Heart right ventricle (tissue), 16 donors: ENCODE data around the gene CC2D1A. TPM values are rescaled to one million over a fixed set of nuclear protein-coding genes. Genes with fewer than 3 reads are reported as not detected.
"Not testable (repeated sequence)": the region's sequence is repeated elsewhere in the genome, so short reads cannot be mapped to it uniquely, and the experiment has no call there.

Source experiments
- ATAC-seq, 8 donors: fragments of 200-7000 bp; cut with Tn5 transposase; one replicate each; pipeline ENCODE4 v1.9.1; 2020; ENCODE audit warnings: mild to moderate bottlenecking in 8 of 8, moderate library complexity in 8 of 8, moderate number of reproducible peaks in 1 of 8
- DNase-seq, 2 donors: peaks; one replicate each; pipeline ENCODE4 v3.0.0-alpha.2; 2020
- H3K27ac ChIP-seq, 10 donors: fragments of 200-600 bp; sonication (generic) in 2 of 10; one replicate each; pipeline versions ENCODE4 v1.5.0 to v1.8.0; 2020 to 2022; ENCODE audit warnings: mild to moderate bottlenecking in 3 of 10
- H3K27me3 ChIP-seq, 7 donors: fragments of 200-600 bp; one replicate each; pipeline ENCODE4 v1.8.0; 2021 to 2022; ENCODE audit warnings: mild to moderate bottlenecking in 2 of 7
- H3K36me3 ChIP-seq, 9 donors: fragments of 200-600 bp; sonication (generic) in 1 of 9; one replicate each; pipeline versions ENCODE4 v1.5.0 to v1.8.0; 2020 to 2022; ENCODE audit warnings: mild to moderate bottlenecking in 2 of 9
- H3K4me1 ChIP-seq, 9 donors: fragments of 200-600 bp; sonication (generic) in 1 of 9; one replicate each; pipeline versions ENCODE4 v1.5.0 to v1.8.0; 2020 to 2022; ENCODE audit warnings: mild to moderate bottlenecking in 4 of 9
- H3K4me3 ChIP-seq, 10 donors: fragments of 200-600 bp; sonication (generic) in 2 of 10; one replicate each; pipeline versions ENCODE4 v1.5.0 to v1.8.0; 2020 to 2022; ENCODE audit warnings: mild to moderate bottlenecking in 7 of 10, moderate library complexity in 2 of 10
- H3K9me3 ChIP-seq, 11 donors: fragments of 200-600 bp in 10 of 11; sonication (generic) in 2 of 11; one replicate each; pipeline versions ENCODE4 v1.5.0 to v1.8.0; 2013 to 2022; ENCODE audit warnings: mild to moderate bottlenecking in 2 of 11, control low read depth in 1 of 11, moderate library complexity in 1 of 11
- CTCF ChIP-seq, 9 donors: fragments of 200-600 bp; sonication (generic) in 2 of 9; IDR thresholded peaks; one replicate each; pipeline versions ENCODE4 v1.5.0 to v1.8.0; 2021 to 2022; ENCODE audit warnings: antibody characterized with exemption in 9 of 9, mild to moderate bottlenecking in 5 of 9, moderate library complexity in 1 of 9
- WGBS, 2 donors: extraction: QIAGEN DNeasy Blood & Tissue Kit; methylation state at CpG; one replicate each; pipeline ENCODE4 v1.1.7; 2013; ENCODE audit warnings: inconsistent platforms in 1 of 2; 5-methylcytosine and 5-hydroxymethylcytosine counted together
- intact Hi-C, 10 donors: fragments of 100-400 bp; cut with DNase I; formaldehyde crosslinking; loops; one replicate each; pipeline versions ENCODE4 v1.11.1 to v1.14.2; 2022
- polyA plus RNA-seq, 2 donors: library from polyadenylated mRNA; stranded (reverse); fragments of 200-250 nt; gene quantifications; one replicate each; pipeline ENCODE4 v1.2.3, GENCODE V29; 2013
- total RNA-seq, 10 donors: library from RNA; stranded (reverse); fragmentation: NEBNext Ultra II Directional in 3 of 10; extraction: Animal tissue kit (Norgen Biotek cat#: 25700) in 3 of 10; gene quantifications; one replicate each; pipeline versions ENCODE4 v1.2.1 to v1.2.4, GENCODE V29; 2021 to 2023
- donor health status: Arrhythmogenic right ventricular cardiomyopathy.
- donor health status: ischemic (EF 13 %, LVEDD 7.1; RV severe dilation, severe dysfunction).
- donor health status: healthy with polysubstance abuse.
- donor health status: DM: no; HTN: yes; CAD: no.
- donor health status: DM: no; HTN: no; CAD: no.
- donor health status: ischemic (EF 25% LVEDD 6.9; RV normal size, moderate dysfunction).
- donor health status: ischemic (EF 25% LVEDD 5.7; RV mildly dilated, moderate dysfunction).
- donor health status: healthy.
- donor health status: DM: yes; HTN: yes; CAD: no.
- donor health status: Ischemic cardiomyopathy.
- donor health status: ischemic (EF 35%, LVEDD 5.7; RV mildly dilated, moderate dysfunction).
- donor health status: nonischemic (EF 11% LVEDD 7.7; RV severe dilation, severe dysfunction).
- donor health status: DM: yes; HTN: yes; CAD: no.
- donor health status: PGD.
- donor health status: ischemic (EF 29% LVEDD 5.4; RV normal size, mild dysfunction).
- donor health status: nonischemic (EF 23%, LVEDD 6.1; RV moderate dilation, normal function).

The CC2D1A gene
- total and polyA plus RNA-seq, 12 donors = 13.2 to 49.8 (median 19.0) TPM

- ATAC-seq (no peak), DNase-seq (no peak)
- no peak overlapping the region for H3K27ac ChIP-seq
- H3K27me3 ChIP-seq = no peaks in the 10 kb centered on the region
- H3K36me3 ChIP-seq = peaks cover 8 to 100% (median 42%) of the 10 kb centered on the region in 9 donors
- TF ChIP-seq CTCF (IDR thresholded peaks at IDR 0.05) = no peak
- no peak overlapping the region for H3K4me3 ChIP-seq
- intact Hi-C loops = no loop called here
- WGBS, 2 donors = 99 to 100% methylated on average over 11 of the region's 11 CpGs
- peaks cover 0 to 24% (median 7%) of the 10 kb centered on the region in 9 donors for H3K4me1 ChIP-seq
- H3K9me3 ChIP-seq = peaks cover 0 to 8% (median 0%) of the 10 kb centered on the region in 11 donors
Observed at GRCh38 chr19:13920524-13920923, 14.5 kb downstream of the CC2D1A start.

GRCh38 chr19:13920940-13921747 lies 15.1 kb downstream of the CC2D1A start:
- peak in 6 of 8 donors; percentile 23 to 57 (median 52) for ATAC-seq
- Histone ChIP-seq H3K27ac (no peak overlapping the region), H3K4me3 (no peak overlapping the region), H3K36me3 (peaks cover 8 to 97% (median 36%) of the 10 kb centered on the region in 9 donors), H3K27me3 (no peaks in the 10 kb centered on the region), H3K9me3 (peaks cover 0 to 8% (median 0%) of the 10 kb centered on the region in 11 donors), H3K4me1 (peaks cover 0 to 26% (median 7%) of the 10 kb centered on the region in 9 donors)
- no peak for DNase-seq
- TF ChIP-seq CTCF (IDR thresholded peaks at IDR 0.05) = no peak
- intact Hi-C loops = no loop called here
- WGBS, 2 donors = 88 to 91% methylated on average over 2 of the region's 2 CpGs

GRCh38 chr19:13922118-13922517 lies 16.1 kb downstream of the CC2D1A start:
- H3K27ac ChIP-seq, DNase-seq, intact Hi-C loops, ATAC-seq, H3K27me3 ChIP-seq, H3K4me3 ChIP-seq, H3K9me3 ChIP-seq: not testable (repeated sequence)
- WGBS, 2 donors = 95 to 100% methylated on average over 6 of the region's 6 CpGs
- Histone ChIP-seq H3K4me1 (peaks cover 0 to 28% (median 8%) of the 10 kb centered on the region in 9 donors), H3K36me3 (peaks cover 8 to 97% (median 36%) of the 10 kb centered on the region in 9 donors)

GRCh38 chr19:13923194-13923987 lies 17.4 kb downstream of the CC2D1A start:
- ATAC-seq = no peak
- intact Hi-C loops = no loop called here

More at GRCh38 chr19:13923194-13923987, 17.4 kb downstream of the CC2D1A start:
- 95 to 96% methylated on average over 28 of the region's 28 CpGs for WGBS, 2 donors
- peaks cover 0 to 8% (median 0%) of the 10 kb centered on the region in 11 donors for H3K9me3 ChIP-seq
- H3K36me3 ChIP-seq = peaks cover 8 to 97% (median 36%) of the 10 kb centered on the region in 9 donors
- H3K4me3 ChIP-seq = no peak overlapping the region
- peaks cover 0 to 21% (median 7%) of the 10 kb centered on the region in 9 donors for H3K4me1 ChIP-seq
- no peak for DNase-seq
- no peak overlapping the region for H3K27ac ChIP-seq
- no peak for TF ChIP-seq CTCF (IDR thresholded peaks at IDR 0.05)
- H3K27me3 ChIP-seq = no peaks in the 10 kb centered on the region
